Activated CD8-positive, alpha-beta T cell treated with anti-CD3 and anti-CD28 coated beads, Interleukin-2, amount 10 ng/mL, durations not matched to agents 7 days and 5 days (primary cell): ENCODE measurements around the gene THBD. TPM values are rescaled to one million over a fixed set of nuclear protein-coding genes. Genes with fewer than 3 reads are reported as not detected.
"Not testable (repeated sequence)": the region's sequence is repeated elsewhere in the genome, so short reads cannot be mapped to it uniquely, and the experiment has no call there.

Experiments
- ATAC-seq: fragments of 150-1000 bp; cut with Tn5 transposase; one replicate; pipeline ENCODE4 v1.10.0; 2021; ENCODE audit warnings: moderate library complexity
- CTCF ChIA-PET: fragments of 350-600 bp; sonication (Branson Sonifier 250); formaldehyde crosslinking; loops from one replicate; lab custom pipeline; 2021; ENCODE audit warnings: antibody characterized with exemption; lab: Charles Lee
- POLR2A ChIA-PET: fragments of 350-600 bp; sonication (Branson Sonifier 250); formaldehyde crosslinking; loops from one replicate; lab custom pipeline; 2021; ENCODE audit warnings: antibody characterized with exemption; lab: Charles Lee
- DNase-seq: peaks from one replicate; pipeline ENCODE4 v3.0.0-alpha.2; 2020
- H3K27ac Mint-ChIP-seq: one replicate; pipeline ENCODE4 v1.8.0; 2021; ENCODE audit warnings: mild to moderate bottlenecking, mixed read lengths
- H3K27me3 Mint-ChIP-seq: one replicate; pipeline ENCODE4 v1.8.0; 2021; ENCODE audit warnings: low read depth, mixed read lengths
- H3K36me3 Mint-ChIP-seq: one replicate; pipeline ENCODE4 v1.8.0; 2021; ENCODE audit warnings: low read depth, mixed read lengths
- H3K4me1 Mint-ChIP-seq: one replicate; pipeline ENCODE4 v1.8.0; 2021; ENCODE audit warnings: low read depth, mixed read lengths
- H3K4me3 Mint-ChIP-seq: one replicate; pipeline ENCODE4 v1.8.0; 2021; ENCODE audit warnings: mild to moderate bottlenecking, mixed read lengths
- H3K9me3 Mint-ChIP-seq: one replicate; pipeline ENCODE4 v1.8.0; 2022; ENCODE audit warnings: mixed read lengths; ENCODE audit not compliant: insufficient read depth
- total RNA-seq, 2 experiments: library from RNA; stranded (reverse); gene quantifications; one replicate each; pipeline ENCODE4 v1.2.3, GENCODE V29; 2021

Gene THBD
- total RNA-seq, 2 experiments from 2014 or later, result not detected

GRCh38 chr20:23028392-23028791 is 21.1 kb downstream of the THBD start:
- Mint-ChIP-seq H3K27me3 (peaks cover 4% of the 10 kb centered on the region), H3K4me3 (no peak overlapping the region), H3K4me1 (no peaks in the 10 kb centered on the region), H3K27ac (no peak overlapping the region), H3K36me3 (no peaks in the 10 kb centered on the region), H3K9me3 (no peaks in the 10 kb centered on the region)
- ATAC-seq (no peak), DNase-seq (no peak)
- ChIA-PET POLR2A (no interaction called here), CTCF (no interaction called here)

GRCh38 chr20:23027721-23028120 is 21.8 kb downstream of the THBD start:
- DNase-seq, result no peak
- no peaks in the 10 kb centered on the region for H3K36me3 Mint-ChIP-seq
- ATAC-seq, result no peak
- H3K27me3 Mint-ChIP-seq, result peaks cover 1% of the 10 kb centered on the region
- CTCF ChIA-PET, result no interaction called here
- POLR2A ChIA-PET, result no interaction called here
- H3K4me1 Mint-ChIP-seq, result no peaks in the 10 kb centered on the region
- no peak overlapping the region for H3K27ac Mint-ChIP-seq
- no peaks in the 10 kb centered on the region for H3K9me3 Mint-ChIP-seq
- H3K4me3 Mint-ChIP-seq, result no peak overlapping the region

- H3K27ac Mint-ChIP-seq, H3K9me3 Mint-ChIP-seq, H3K36me3 Mint-ChIP-seq, CTCF ChIA-PET, H3K27me3 Mint-ChIP-seq, H3K4me3 Mint-ChIP-seq, H3K4me1 Mint-ChIP-seq, DNase-seq, POLR2A ChIA-PET, ATAC-seq: not testable (repeated sequence)
Measured at GRCh38 chr20:23025503-23025902, 24.0 kb downstream of the THBD start.

GRCh38 chr20:23024701-23025100 is 24.8 kb downstream of the THBD start:
- Mint-ChIP-seq H3K27me3 (no peaks in the 10 kb centered on the region), H3K4me3 (no peak overlapping the region), H3K4me1 (no peaks in the 10 kb centered on the region), H3K9me3 (no peaks in the 10 kb centered on the region), H3K36me3 (no peaks in the 10 kb centered on the region), H3K27ac (no peak overlapping the region)
- ATAC-seq (no peak), DNase-seq (no peak)
- CTCF ChIA-PET, result no interaction called here
- POLR2A ChIA-PET, result no interaction called here

- ChIA-PET POLR2A (no interaction called here), CTCF (no interaction called here)
- H3K36me3 Mint-ChIP-seq, result no peaks in the 10 kb centered on the region
- ATAC-seq (no peak), DNase-seq (no peak)
- no peaks in the 10 kb centered on the region for H3K27me3 Mint-ChIP-seq
- H3K4me1 Mint-ChIP-seq, result no peaks in the 10 kb centered on the region
- no peaks in the 10 kb centered on the region for H3K9me3 Mint-ChIP-seq
- H3K27ac Mint-ChIP-seq, result no peak overlapping the region
- H3K4me3 Mint-ChIP-seq, result no peak overlapping the region
Measured at GRCh38 chr20:23023621-23024177, 25.8 kb downstream of the THBD start.

GRCh38 chr20:23022849-23023248 is 26.6 kb downstream of the THBD start:
- no peak overlapping the region for H3K27ac Mint-ChIP-seq
- no peak overlapping the region for H3K4me3 Mint-ChIP-seq
- H3K27me3 Mint-ChIP-seq, result no peaks in the 10 kb centered on the region

GRCh38 chr20:23021951-23022350 is 27.5 kb downstream of the THBD start:
- ChIA-PET CTCF (no interaction called here), POLR2A (no interaction called here)
- no peak overlapping the region for H3K27ac Mint-ChIP-seq
- H3K36me3 Mint-ChIP-seq, result no peaks in the 10 kb centered on the region
- H3K9me3 Mint-ChIP-seq, result no peaks in the 10 kb centered on the region
- no peaks in the 10 kb centered on the region for H3K4me1 Mint-ChIP-seq
- DNase-seq (no peak), ATAC-seq (no peak)
- no peak overlapping the region for H3K4me3 Mint-ChIP-seq
- H3K27me3 Mint-ChIP-seq, result no peaks in the 10 kb centered on the region

More at GRCh38 chr20:23022849-23023248, 26.6 kb downstream of the THBD start:
- no peak for DNase-seq
- ChIA-PET CTCF (no interaction called here), POLR2A (no interaction called here)
- Mint-ChIP-seq H3K4me1 (no peaks in the 10 kb centered on the region), H3K36me3 (no peaks in the 10 kb centered on the region), H3K9me3 (no peaks in the 10 kb centered on the region)
- no peak for ATAC-seq

- H3K27me3 Mint-ChIP-seq, result no peaks in the 10 kb centered on the region
- no peak for ATAC-seq
- DNase-seq, result no peak
- H3K36me3 Mint-ChIP-seq, result no peaks in the 10 kb centered on the region
- ChIA-PET POLR2A (no interaction called here), CTCF (no interaction called here)
- no peak overlapping the region for H3K27ac Mint-ChIP-seq
- H3K4me1 Mint-ChIP-seq, result no peaks in the 10 kb centered on the region
- no peak overlapping the region for H3K4me3 Mint-ChIP-seq
- no peaks in the 10 kb centered on the region for H3K9me3 Mint-ChIP-seq
Measured at GRCh38 chr20:23021541-23021940, 27.9 kb downstream of the THBD start.

GRCh38 chr20:23020230-23021018 is 29.0 kb downstream of the THBD start:
- no peak for ATAC-seq
- Mint-ChIP-seq H3K27me3 (no peaks in the 10 kb centered on the region), H3K4me3 (no peak overlapping the region), H3K9me3 (no peaks in the 10 kb centered on the region), H3K4me1 (no peaks in the 10 kb centered on the region), H3K36me3 (no peaks in the 10 kb centered on the region), H3K27ac (no peak overlapping the region)
- ChIA-PET CTCF (no interaction called here), POLR2A (no interaction called here)
- no peak for DNase-seq

- Mint-ChIP-seq H3K27me3 (no peaks in the 10 kb centered on the region), H3K27ac (no peak overlapping the region), H3K4me3 (no peak overlapping the region), H3K36me3 (no peaks in the 10 kb centered on the region), H3K9me3 (no peaks in the 10 kb centered on the region), H3K4me1 (no peaks in the 10 kb centered on the region)
- POLR2A ChIA-PET, result no interaction called here
- DNase-seq (no peak), ATAC-seq (no peak)
- CTCF ChIA-PET, result no interaction called here
Measured at GRCh38 chr20:23019403-23019802, 30.1 kb downstream of the THBD start.

GRCh38 chr20:23018941-23019340 is 30.5 kb downstream of the THBD start:
- Mint-ChIP-seq H3K27ac (no peak overlapping the region), H3K4me3 (no peak overlapping the region), H3K36me3 (no peaks in the 10 kb centered on the region), H3K9me3 (no peaks in the 10 kb centered on the region), H3K4me1 (no peaks in the 10 kb centered on the region), H3K27me3 (no peaks in the 10 kb centered on the region)
- ATAC-seq (no peak), DNase-seq (no peak)
- CTCF ChIA-PET, result no interaction called here
- POLR2A ChIA-PET, result no interaction called here

- Mint-ChIP-seq H3K9me3 (no peaks in the 10 kb centered on the region), H3K4me1 (no peaks in the 10 kb centered on the region), H3K36me3 (no peaks in the 10 kb centered on the region), H3K4me3 (no peak overlapping the region), H3K27me3 (no peaks in the 10 kb centered on the region), H3K27ac (no peak overlapping the region)
- no peak for ATAC-seq
- no peak for DNase-seq
- ChIA-PET CTCF (no interaction called here), POLR2A (no interaction called here)
Measured at GRCh38 chr20:23018432-23018831, 31.0 kb downstream of the THBD start.
